ENCODE data around the gene RTKN.

Gene RTKN

GRCh38 chr2:74482801-74483674 lies 41.3 kb upstream of the RTKN start, which contains the start of the genes CCDC142 and TTC31:
Gene CCDC142, minus strand, starts transcription at chr2:74482998. Its CDS starts 161 bp downstream, at chr2:74482837.
Gene TTC31, plus strand, starts transcription at chr2:74483081. Its CDS starts 15 bp downstream, at chr2:74483096.
- POLR2A ChIA-PET: interaction anchor here (1.0 to 2.8 kb wide), 4 partner anchors 10 to 48 kb away, joined by 3 to 16 read pairs (median 14); partner anchors contain the start of genes AUP1, HTRA2, MRPL53 and WBP1
- Histone ChIP-seq H3K9me3 (ENCODE audit: control extremely low read depth in 1 of 5, control insufficient read depth in 4 of 5, insufficient read depth in 2 of 5, low read depth in 1 of 5, low read length in 4 of 5) (no peaks in the 10 kb centered on the region), H3K36me3 (ENCODE audit: control insufficient read depth in 4 of 4, insufficient read depth in 4 of 4, low read length in 3 of 4) (peaks cover 4 to 24% (median 15%) of the 10 kb centered on the region in 4 experiments), H3K4me1 (ENCODE audit: control extremely low read depth in 1 of 4, control insufficient read depth in 4 of 4, insufficient read depth in 4 of 4, low read length in 3 of 4) (peaks cover 4 to 27% (median 23%) of the 10 kb centered on the region in 4 experiments), H3K4me3 (ENCODE audit: control insufficient read depth in 1 of 7, extremely low read depth in 1 of 7, insufficient read depth in 4 of 7, low read depth in 2 of 7, low read length in 6 of 7) (peak within 1 kb of the TSS; percentile 88 to 100 (median 94)), H3K27me3 (replicated peaks in 2 of 5; ENCODE audit: control insufficient read depth in 4 of 5, insufficient read depth in 5 of 5, low read length in 4 of 5) (no peaks in the 10 kb centered on the region), H3K27ac (ENCODE audit: insufficient read depth in 1 of 2, low read depth in 1 of 2, low read length in 2 of 2, poor library complexity in 1 of 2, severe bottlenecking in 2 of 2) (peak within 1 kb of the TSS; percentile 61 to 81)
- WGBS (ENCODE audit: insufficient coverage): 1% methylated on average over 46 of the region's 50 CpGs
- DNase-seq: peak; percentile 94 to 96 (median 96)
- CTCF ChIA-PET: interaction anchor here (0.7 to 7.6 kb wide), 28 partner anchors 9 to 117 kb away, joined by 3 to 75 read pairs (median 5); partner anchors contain the start of genes INO80B, MRPL53, TLX2 and WBP1

DNA sequence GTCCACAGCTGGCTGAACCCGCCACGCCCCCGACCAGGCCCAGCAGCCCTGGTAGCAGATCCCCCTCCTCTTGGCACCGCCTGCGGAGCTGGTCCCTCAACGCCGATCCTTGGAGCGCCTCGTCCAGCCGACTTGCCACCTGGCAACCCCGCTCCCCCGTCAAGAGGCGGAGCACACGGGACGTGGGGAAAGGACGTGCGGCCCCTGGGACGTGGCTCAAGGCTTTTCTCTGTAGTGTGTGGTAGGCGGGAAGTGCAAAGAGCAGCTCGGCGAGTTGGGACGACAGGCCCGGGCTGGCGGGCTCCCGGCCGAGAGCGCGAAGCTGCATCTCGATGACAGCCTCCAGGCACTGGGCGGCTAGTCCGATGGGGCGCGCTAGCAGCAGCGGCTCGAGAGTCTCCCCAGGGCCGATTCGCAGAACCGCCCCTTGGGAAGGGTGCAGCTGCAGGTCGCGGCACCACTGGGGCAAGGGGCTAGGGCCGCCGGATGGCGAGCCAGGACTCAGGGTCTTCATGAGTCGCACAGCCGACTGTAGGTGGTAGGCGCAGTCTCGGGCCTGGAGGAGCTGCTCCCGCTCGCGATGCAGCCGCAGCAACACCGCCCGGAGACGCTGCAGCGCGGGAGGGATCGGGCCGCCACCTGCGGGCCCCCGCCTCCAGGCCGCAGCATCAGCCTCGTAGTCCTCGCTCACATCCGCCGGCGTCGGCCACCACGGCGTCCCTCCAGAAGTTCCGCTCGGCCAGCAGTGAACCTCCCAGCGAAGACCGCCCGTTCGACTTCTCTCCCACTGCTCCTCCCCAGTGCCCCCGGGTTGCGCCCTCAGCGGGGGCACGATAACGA lies 40.4 kb upstream of the RTKN start:
- CTCF ChIA-PET: interaction anchor here (0.8 to 7.6 kb wide), 26 partner anchors 8 to 118 kb away, joined by 3 to 75 read pairs (median 5); partner anchors contain the start of genes INO80B, MRPL53, TLX2 and WBP1
- H3K4me1 ChIP-seq (ENCODE audit: control extremely low read depth in 1 of 4, control insufficient read depth in 4 of 4, insufficient read depth in 4 of 4, low read length in 3 of 4): peaks cover 4 to 33% (median 23%) of the 10 kb centered on the region in 4 experiments
- no peaks in the 10 kb centered on the region for H3K27me3 ChIP-seq (replicated peaks in 2 of 5; ENCODE audit: control insufficient read depth in 4 of 5, insufficient read depth in 5 of 5, low read length in 4 of 5)
- POLR2A ChIA-PET: interaction anchor here (2.2 to 2.8 kb wide), 3 partner anchors 9 to 48 kb away, joined by 13 to 16 read pairs (median 15); partner anchors contain the start of genes AUP1, HTRA2, MRPL53 and WBP1
- no peaks in the 10 kb centered on the region for H3K9me3 ChIP-seq (ENCODE audit: control extremely low read depth in 1 of 5, control insufficient read depth in 4 of 5, insufficient read depth in 2 of 5, low read depth in 1 of 5, low read length in 4 of 5)
- WGBS (ENCODE audit: insufficient coverage): 3% methylated on average over 76 of the region's 80 CpGs
- H3K27ac ChIP-seq (ENCODE audit: insufficient read depth in 1 of 2, low read depth in 1 of 2, low read length in 2 of 2, poor library complexity in 1 of 2, severe bottlenecking in 2 of 2): peak overlapping the region; percentile 61 to 81
- peaks cover 6 to 22% (median 15%) of the 10 kb centered on the region in 4 experiments for H3K36me3 ChIP-seq (ENCODE audit: control insufficient read depth in 4 of 4, insufficient read depth in 4 of 4, low read length in 3 of 4)
- H3K4me3 ChIP-seq (ENCODE audit: control insufficient read depth in 1 of 7, extremely low read depth in 1 of 7, insufficient read depth in 4 of 7, low read depth in 2 of 7, low read length in 6 of 7): peak overlapping the region; percentile 88 to 100 (median 94)
- peak in 1 of 3 donors; percentile 67 for DNase-seq

DNA sequence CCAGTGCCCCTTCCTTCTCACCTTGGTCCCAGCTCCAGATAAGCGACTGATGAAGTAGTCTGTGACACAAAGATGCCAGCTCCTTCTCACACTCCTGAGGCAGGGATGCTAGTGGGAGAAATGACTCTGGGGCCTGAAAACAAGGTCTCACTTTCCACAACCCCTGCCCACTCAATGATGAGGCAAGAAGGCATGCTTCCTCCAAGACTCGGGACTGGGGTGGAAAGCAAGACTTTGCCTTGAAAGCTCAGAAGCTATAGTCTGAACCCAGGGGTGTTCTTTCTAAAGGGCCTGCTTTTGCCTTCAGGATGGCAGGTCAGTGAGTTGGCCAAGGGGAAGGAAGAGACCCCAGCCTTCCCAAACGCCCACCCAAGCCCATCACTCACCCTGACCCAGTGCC lies 39.7 kb upstream of the RTKN start:
- peaks cover 4 to 37% (median 23%) of the 10 kb centered on the region in 4 experiments for H3K4me1 ChIP-seq (ENCODE audit: control extremely low read depth in 1 of 4, control insufficient read depth in 4 of 4, insufficient read depth in 4 of 4, low read length in 3 of 4)
- no peaks in the 10 kb centered on the region for H3K9me3 ChIP-seq (ENCODE audit: control extremely low read depth in 1 of 5, control insufficient read depth in 4 of 5, insufficient read depth in 2 of 5, low read depth in 1 of 5, low read length in 4 of 5)
- peak overlapping the region in 1 of 2 experiments; percentile 81 for H3K27ac ChIP-seq (ENCODE audit: insufficient read depth in 1 of 2, low read depth in 1 of 2, low read length in 2 of 2, poor library complexity in 1 of 2, severe bottlenecking in 2 of 2)
- POLR2A ChIA-PET: interaction anchor here (2.4 to 2.8 kb wide), 2 partner anchors 9 to 24 kb away, joined by 13 to 16 read pairs; partner anchors contain the start of genes MRPL53 and WBP1
- no peak for DNase-seq
- peak overlapping the region; percentile 88 to 100 (median 94) for H3K4me3 ChIP-seq (ENCODE audit: control insufficient read depth in 1 of 7, extremely low read depth in 1 of 7, insufficient read depth in 4 of 7, low read depth in 2 of 7, low read length in 6 of 7)
- H3K36me3 ChIP-seq (ENCODE audit: control insufficient read depth in 4 of 4, insufficient read depth in 4 of 4, low read length in 3 of 4): peaks cover 5 to 22% (median 17%) of the 10 kb centered on the region in 4 experiments
- CTCF ChIA-PET: interaction anchor here (0.9 to 7.6 kb wide), 9 partner anchors 8 to 106 kb away, joined by 3 to 75 read pairs (median 5); partner anchors contain the start of genes INO80B, MRPL53 and WBP1
- no peaks in the 10 kb centered on the region for H3K27me3 ChIP-seq (replicated peaks in 2 of 5; ENCODE audit: control insufficient read depth in 4 of 5, insufficient read depth in 5 of 5, low read length in 4 of 5)
- WGBS (ENCODE audit: insufficient coverage): 100% methylated on average over 1 of the region's 3 CpGs

DNA sequence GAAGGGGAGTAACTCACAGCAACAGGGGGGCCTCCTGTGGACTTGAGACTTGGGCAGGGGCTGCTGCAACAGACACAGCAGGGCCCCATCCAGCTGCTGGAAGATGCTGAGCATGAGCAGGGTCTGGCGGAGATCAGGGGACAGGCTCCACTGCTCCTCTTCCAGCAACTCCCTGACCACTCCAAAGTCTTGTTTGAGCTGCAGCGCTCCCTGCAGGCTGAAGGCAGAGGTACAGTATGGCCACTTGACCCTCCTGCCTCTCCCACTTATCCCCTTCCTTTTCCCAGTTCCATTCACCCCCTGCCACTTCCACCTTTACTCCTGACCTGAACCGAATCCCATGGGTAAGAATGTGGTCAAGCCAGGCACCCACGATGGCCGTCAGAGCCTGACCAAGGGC lies 33.2 kb upstream of the RTKN start:
- H3K27me3 ChIP-seq (replicated peaks in 2 of 5; ENCODE audit: control insufficient read depth in 4 of 5, insufficient read depth in 5 of 5, low read length in 4 of 5): no peaks in the 10 kb centered on the region
- H3K27ac ChIP-seq (ENCODE audit: insufficient read depth in 1 of 2, low read depth in 1 of 2, low read length in 2 of 2, poor library complexity in 1 of 2, severe bottlenecking in 2 of 2): no peak overlapping the region
- H3K9me3 ChIP-seq (ENCODE audit: control extremely low read depth in 1 of 5, control insufficient read depth in 4 of 5, insufficient read depth in 2 of 5, low read depth in 1 of 5, low read length in 4 of 5): no peaks in the 10 kb centered on the region
- peaks cover 7 to 39% (median 21%) of the 10 kb centered on the region in 4 experiments for H3K4me1 ChIP-seq (ENCODE audit: control extremely low read depth in 1 of 4, control insufficient read depth in 4 of 4, insufficient read depth in 4 of 4, low read length in 3 of 4)
- no peak for DNase-seq
- ChIA-PET CTCF (interaction anchor here (0.9 to 3.9 kb wide), 11 partner anchors 8 to 113 kb away, joined by 3 to 39 read pairs (median 4); partner anchors contain the start of genes CCDC142, INO80B, LBX2 and TTC31), POLR2A (interaction anchor here (1.2 kb wide), 1 partner anchor 17 kb away, joined by 5 read pairs; the partner anchor contains the start of gene WBP1)
- H3K4me3 ChIP-seq (ENCODE audit: control insufficient read depth in 1 of 7, extremely low read depth in 1 of 7, insufficient read depth in 4 of 7, low read depth in 2 of 7, low read length in 6 of 7): no peak overlapping the region
- WGBS (ENCODE audit: insufficient coverage): 91% methylated on average over 4 of the region's 5 CpGs
- peaks cover 2 to 26% (median 23%) of the 10 kb centered on the region in 4 experiments for H3K36me3 ChIP-seq (ENCODE audit: control insufficient read depth in 4 of 4, insufficient read depth in 4 of 4, low read length in 3 of 4)

- peaks cover 7 to 39% (median 21%) of the 10 kb centered on the region in 4 experiments for H3K4me1 ChIP-seq (ENCODE audit: control extremely low read depth in 1 of 4, control insufficient read depth in 4 of 4, insufficient read depth in 4 of 4, low read length in 3 of 4)
- H3K27me3 ChIP-seq (replicated peaks in 2 of 5; ENCODE audit: control insufficient read depth in 4 of 5, insufficient read depth in 5 of 5, low read length in 4 of 5): no peaks in the 10 kb centered on the region
- no peaks in the 10 kb centered on the region for H3K9me3 ChIP-seq (ENCODE audit: control extremely low read depth in 1 of 5, control insufficient read depth in 4 of 5, insufficient read depth in 2 of 5, low read depth in 1 of 5, low read length in 4 of 5)
- H3K36me3 ChIP-seq (ENCODE audit: control insufficient read depth in 4 of 4, insufficient read depth in 4 of 4, low read length in 3 of 4): peaks cover 2 to 26% (median 23%) of the 10 kb centered on the region in 4 experiments
- ChIA-PET CTCF (interaction anchor here (1.0 to 3.9 kb wide), 5 partner anchors 9 to 113 kb away, joined by 3 to 39 read pairs (median 12); partner anchors contain the start of genes CCDC142, LBX2 and TTC31), POLR2A (interaction anchor here (1.2 kb wide), 1 partner anchor 17 kb away, joined by 5 read pairs; the partner anchor contains the start of gene WBP1)
- 92% methylated on average over 4 of the region's 6 CpGs for WGBS (ENCODE audit: insufficient coverage)
- no peak for DNase-seq
- no peak overlapping the region for H3K27ac ChIP-seq (ENCODE audit: insufficient read depth in 1 of 2, low read depth in 1 of 2, low read length in 2 of 2, poor library complexity in 1 of 2, severe bottlenecking in 2 of 2)
- H3K4me3 ChIP-seq (ENCODE audit: control insufficient read depth in 1 of 7, extremely low read depth in 1 of 7, insufficient read depth in 4 of 7, low read depth in 2 of 7, low read length in 6 of 7): no peak overlapping the region
These were observed 32.7 kb upstream of the RTKN start for GRCh38 chr2:74474481-74474880.

GRCh38 chr2:74472945-74473258 lies 31.2 kb upstream of the RTKN start:
- DNase-seq: no peak
- 0% methylated on average over 4 of the region's 7 CpGs for WGBS (ENCODE audit: insufficient coverage)
- Histone ChIP-seq H3K36me3 (ENCODE audit: control insufficient read depth in 4 of 4, insufficient read depth in 4 of 4, low read length in 3 of 4) (peaks cover 2 to 25% (median 19%) of the 10 kb centered on the region in 4 experiments), H3K9me3 (ENCODE audit: control extremely low read depth in 1 of 5, control insufficient read depth in 4 of 5, insufficient read depth in 2 of 5, low read depth in 1 of 5, low read length in 4 of 5) (no peaks in the 10 kb centered on the region), H3K27me3 (replicated peaks in 2 of 5; ENCODE audit: control insufficient read depth in 4 of 5, insufficient read depth in 5 of 5, low read length in 4 of 5) (no peaks in the 10 kb centered on the region), H3K27ac (ENCODE audit: insufficient read depth in 1 of 2, low read depth in 1 of 2, low read length in 2 of 2, poor library complexity in 1 of 2, severe bottlenecking in 2 of 2) (peak overlapping the region; percentile 78 to 84), H3K4me1 (ENCODE audit: control extremely low read depth in 1 of 4, control insufficient read depth in 4 of 4, insufficient read depth in 4 of 4, low read length in 3 of 4) (peaks cover 7 to 39% (median 21%) of the 10 kb centered on the region in 4 experiments), H3K4me3 (ENCODE audit: control insufficient read depth in 1 of 7, extremely low read depth in 1 of 7, insufficient read depth in 4 of 7, low read depth in 2 of 7, low read length in 6 of 7) (peak overlapping the region; percentile 40 to 93 (median 87))
- CTCF ChIA-PET: interaction anchor here (0.7 to 3.9 kb wide), 10 partner anchors 10 to 223 kb away, joined by 3 to 39 read pairs (median 4); partner anchors contain the start of genes CCDC142, INO80B, TTC31 and WBP1
- POLR2A ChIA-PET: interaction anchor here (0.6 to 2.9 kb wide), 4 partner anchors 9 to 81 kb away, joined by 3 to 13 read pairs (median 8); partner anchors contain the start of genes CCDC142, INO80B, TTC31 and WBP1
